DMS114 treated with DMSO at 0.1 percent for 48 hours (cell line): ENCODE data around the gene PUS7.
"Not testable (repeated sequence)": the region's sequence is repeated elsewhere in the genome, so short reads cannot be mapped to it uniquely, and the experiment has no call there.

Source experiments
- DNase-seq: peaks from one replicate; lab custom pipeline; 2025; ENCODE audit not compliant: unreplicated experiment; lab: John Stamatoyannopoulos, UW

PUS7 gene

GRCh38 chr7:105502173-105502572 lies 19.9 kb downstream of the PUS7 start:
- no peak for DNase-seq

- no peak for DNase-seq
Measured at GRCh38 chr7:105497016-105497415, 25.1 kb downstream of the PUS7 start.

- DNase-seq: no peak
Measured at GRCh38 chr7:105496521-105496920, 25.6 kb downstream of the PUS7 start.

GRCh38 chr7:105493923-105494315 lies 28.2 kb downstream of the PUS7 start:
- DNase-seq: no peak

GRCh38 chr7:105493196-105493922 lies 28.7 kb downstream of the PUS7 start:
- DNase-seq: no peak

GRCh38 chr7:105489409-105489808 lies 32.7 kb downstream of the PUS7 start:
- no peak for DNase-seq

- DNase-seq: no peak
Measured at GRCh38 chr7:105487579-105488571, 34.2 kb downstream of the PUS7 start.

- DNase-seq: no peak
Measured at GRCh38 chr7:105480931-105481330, 41.1 kb downstream of the PUS7 start.

- DNase-seq: no peak
Measured at GRCh38 chr7:105478606-105479005, 43.5 kb downstream of the PUS7 start.

GRCh38 chr7:105477908-105478307 lies 44.2 kb downstream of the PUS7 start:
- DNase-seq: no peak

- DNase-seq: no peak
Measured at GRCh38 chr7:105474045-105474444, 48.0 kb downstream of the PUS7 start.

- DNase-seq: no peak
Measured at GRCh38 chr7:105473163-105473562, 48.9 kb downstream of the PUS7 start.

- no peak for DNase-seq
Measured at GRCh38 chr7:105470846-105471245, 51.2 kb downstream of the PUS7 start.

- DNase-seq: no peak
Measured at GRCh38 chr7:105470090-105470489, 52.0 kb downstream of the PUS7 start.

GRCh38 chr7:105462765-105463420 lies 59.2 kb downstream of the PUS7 start:
- no peak for DNase-seq

GRCh38 chr7:105461518-105461917 lies 60.6 kb downstream of the PUS7 start:
- no peak for DNase-seq

- no peak for DNase-seq
Measured at GRCh38 chr7:105457619-105458225, 64.3 kb downstream of the PUS7 start.

GRCh38 chr7:105454921-105455320 lies 67.2 kb downstream of the PUS7 start:
- no peak for DNase-seq

- DNase-seq: no peak
Measured at GRCh38 chr7:105454095-105454747, 67.8 kb downstream of the PUS7 start.

- DNase-seq: no peak
Measured at GRCh38 chr7:105452085-105452484, 70.0 kb downstream of the PUS7 start.

- DNase-seq: not testable (repeated sequence)
Measured at GRCh38 chr7:105450870-105451269, 71.2 kb downstream of the PUS7 start.
